OCI-LY7 (cell line): ENCODE measurements around the gene PCDH17.

Experiments
- CTCF ChIP-seq: fragments of 200-600 bp; sonication (generic); conservative IDR thresholded peaks from 2 replicates; pipeline ENCODE4 v1.5.1; 2014; ENCODE audit warnings: mild to moderate bottlenecking, antibody characterized with exemption, low read length, moderate library complexity, mixed read lengths
- EZH2phosphoT487 ChIP-seq: fragments of 200-600 bp; sonication (generic); IDR thresholded peaks from 2 replicates; pipeline ENCODE4 v1.6.1; 2018; ENCODE audit warnings: low read depth, borderline replicate concordance, mild to moderate bottlenecking, mixed run types, antibody characterized with exemption, low read length, moderate library complexity, mixed read lengths

- no peak for TF ChIP-seq CTCF
- no peak for TF ChIP-seq EZH2phosphoT487
Measured at GRCh38 chr13:57726981-57727380, 95.4 kb downstream of the PCDH17 start.
